DND-41 (cell line): Measurements from ENCODE around the gene MCC.

ENCODE experiments used
- ATAC-seq: fragments of 200-7000 bp; cut with Tn5 transposase; 3 replicates; pipeline ENCODE4 v1.9.1; 2021; ENCODE audit warnings: low read depth; ENCODE audit not compliant: insufficient read depth
- DNase-seq: peaks from one replicate; pipeline ENCODE4 v3.0.0-alpha.2; 2020
- H2AFZ ChIP-seq: 2 replicates; pipeline ENCODE4 v1.6.0; 2012; ENCODE audit warnings: low read depth, low read length
- H3K27ac ChIP-seq: 2 replicates; pipeline ENCODE4 v1.5.1; 2012; ENCODE audit warnings: low read length, inconsistent platforms
- H3K27me3 ChIP-seq: fragments of 200-600 bp; sonication (generic); 2 replicates; pipeline ENCODE4 v1.6.0; 2012; ENCODE audit warnings: low read length, mild to moderate bottlenecking, inconsistent platforms; ENCODE audit not compliant: insufficient read depth, poor library complexity
- H3K36me3 ChIP-seq: 2 replicates; pipeline ENCODE4 v1.5.1; 2012; ENCODE audit warnings: low read length, inconsistent platforms; ENCODE audit not compliant: insufficient read depth
- H3K4me1 ChIP-seq: 2 replicates; pipeline ENCODE4 v1.5.1; 2012; ENCODE audit warnings: mild to moderate bottlenecking, low read length; ENCODE audit not compliant: insufficient read depth
- H3K4me2 ChIP-seq: 2 replicates; pipeline ENCODE4 v1.6.0; 2012; ENCODE audit warnings: mild to moderate bottlenecking, moderate library complexity, low read length, inconsistent platforms; ENCODE audit not compliant: insufficient read depth
- H3K4me3 ChIP-seq, 2 experiments: fragments of 200-600 bp in 1 of 2; shearing (Covaris generic) in 1 of 2; 2 replicates each; pipeline ENCODE4 v1.5.1; 2012 to 2016; ENCODE audit warnings: inconsistent platforms in 2 of 2, low read length in 2 of 2, mild to moderate bottlenecking in 2 of 2, low read depth in 1 of 2, moderate library complexity in 1 of 2
- H3K79me2 ChIP-seq: 2 replicates; pipeline ENCODE4 v1.6.0; 2012; ENCODE audit warnings: low read length, inconsistent platforms; ENCODE audit not compliant: insufficient read depth
- H3K9ac ChIP-seq: 2 replicates; pipeline ENCODE4 v1.6.0; 2012; ENCODE audit warnings: low read depth, mild to moderate bottlenecking, inconsistent platforms, low read length, moderate library complexity
- H3K9me3 ChIP-seq: 2 replicates; pipeline ENCODE4 v1.5.1; 2012; ENCODE audit warnings: low read length, moderate library complexity, mild to moderate bottlenecking, inconsistent platforms; ENCODE audit not compliant: insufficient read depth, severe bottlenecking
- H4K20me1 ChIP-seq: 2 replicates; pipeline ENCODE4 v1.6.0; 2012; ENCODE audit warnings: low read length; ENCODE audit not compliant: insufficient read depth
- CTCF ChIP-seq: IDR thresholded peaks from 2 replicates; pipeline ENCODE4 v1.5.1; 2012; ENCODE audit warnings: borderline replicate concordance, low read length, moderate library complexity, mild to moderate bottlenecking; ENCODE audit not compliant: poor library complexity, severe bottlenecking; ENCODE audit errors: extremely low read depth
- EZH2 ChIP-seq: IDR thresholded peaks from 3 replicates; pipeline ENCODE4 v1.6.1; 2012; ENCODE audit warnings: borderline replicate concordance, low read depth, mild to moderate bottlenecking, moderate library complexity, low read length, inconsistent platforms; ENCODE audit not compliant: severe bottlenecking

The MCC gene

GRCh38 chr5:113195251-113195650 lies 293.0 kb downstream of the MCC start:
- Histone ChIP-seq H4K20me1 (no peaks in the 10 kb centered on the region), H3K9me3 (no peaks in the 10 kb centered on the region), H3K4me1 (no peaks in the 10 kb centered on the region), H3K27ac (no peak overlapping the region), H2AFZ (no peak overlapping the region), H3K4me3 (no peak overlapping the region), H3K9ac (no peak overlapping the region), H3K27me3 (no peaks in the 10 kb centered on the region), H3K79me2 (no peaks in the 10 kb centered on the region), H3K4me2 (no peak overlapping the region), H3K36me3 (no peaks in the 10 kb centered on the region)
- DNase-seq (no peak), ATAC-seq (no peak)
- TF ChIP-seq EZH2 = no peak
- TF ChIP-seq CTCF = no peak

GRCh38 chr5:113194591-113194990 lies 293.7 kb downstream of the MCC start:
- H2AFZ ChIP-seq = no peak overlapping the region
- TF ChIP-seq EZH2 (no peak), CTCF (no peak)
- ATAC-seq = no peak
- no peaks in the 10 kb centered on the region for H3K9me3 ChIP-seq
- H3K27ac ChIP-seq = no peak overlapping the region
- no peak overlapping the region for H3K4me2 ChIP-seq
- H4K20me1 ChIP-seq = no peaks in the 10 kb centered on the region
- no peak overlapping the region for H3K9ac ChIP-seq
- H3K79me2 ChIP-seq = no peaks in the 10 kb centered on the region
- no peaks in the 10 kb centered on the region for H3K36me3 ChIP-seq
- no peaks in the 10 kb centered on the region for H3K27me3 ChIP-seq
- H3K4me3 ChIP-seq = no peak overlapping the region
- no peaks in the 10 kb centered on the region for H3K4me1 ChIP-seq
- DNase-seq = no peak

GRCh38 chr5:113194125-113194524 lies 294.1 kb downstream of the MCC start:
- Histone ChIP-seq H3K9ac (no peak overlapping the region), H3K27ac (no peak overlapping the region), H3K36me3 (no peaks in the 10 kb centered on the region), H4K20me1 (no peaks in the 10 kb centered on the region), H3K4me1 (no peaks in the 10 kb centered on the region), H3K27me3 (no peaks in the 10 kb centered on the region), H3K79me2 (no peaks in the 10 kb centered on the region), H2AFZ (no peak overlapping the region), H3K9me3 (no peaks in the 10 kb centered on the region), H3K4me3 (no peak overlapping the region), H3K4me2 (no peak overlapping the region)
- TF ChIP-seq EZH2 = no peak
- TF ChIP-seq CTCF = no peak
- DNase-seq (no peak), ATAC-seq (no peak)
